ENCODE results near the gene OPCML. TPM values are rescaled to one million over a fixed set of nuclear protein-coding genes. Genes with fewer than 3 reads are reported as not detected.

OPCML gene
- total RNA-seq, 1 experiment from 2014 or later, result 0.94 TPM

GRCh38 chr11:133559382-133559781 lies 27.1 kb upstream of the OPCML start:
- Histone ChIP-seq H3K79me1 (ENCODE audit: insufficient read depth, low read depth, low read length, poor library complexity, severe bottlenecking) (no peaks in the 10 kb centered on the region), H3K27me3 (ENCODE audit: insufficient read depth, low read length) (no peaks in the 10 kb centered on the region), H4K91ac (ENCODE audit: insufficient read length, low read depth, low read length) (no peak overlapping the region), H3K4ac (ENCODE audit: low read depth, low read length) (no peak overlapping the region), H2BK5ac (ENCODE audit: insufficient read length, low read length) (no peak overlapping the region), H3K9ac (ENCODE audit: extremely low read depth, insufficient read length, low read length) (no peak overlapping the region), H3K9me3 (ENCODE audit: control insufficient read depth, low read depth, low read length) (no peaks in the 10 kb centered on the region), H2BK20ac (ENCODE audit: low read depth, low read length, poor library complexity, severe bottlenecking) (no peak overlapping the region), H3K79me2 (ENCODE audit: insufficient read depth, low read length) (no peaks in the 10 kb centered on the region), H3K14ac (ENCODE audit: insufficient read depth, low read length) (no peak overlapping the region), H3K27ac (ENCODE audit: insufficient read length, low read depth, low read length) (no peak overlapping the region), H2BK12ac (ENCODE audit: insufficient read length, low read depth, low read length) (no peak overlapping the region), H4K8ac (replicated peaks; ENCODE audit: insufficient read length, low read depth, low read length) (no peak overlapping the region), H2AK5ac (ENCODE audit: insufficient read length, low read length) (no peak overlapping the region), H3K4me2 (ENCODE audit: insufficient read depth, insufficient read length, low read length) (no peak overlapping the region), H2AFZ (ENCODE audit: low read length) (no peak overlapping the region), H3K23me2 (ENCODE audit: insufficient read length, low read depth, low read length, poor library complexity, severe bottlenecking) (no peaks in the 10 kb centered on the region), H3K56ac (ENCODE audit: insufficient read length, low read depth, low read length) (no peak overlapping the region), H4K20me1 (ENCODE audit: control insufficient read depth, insufficient read depth, insufficient read length) (no peaks in the 10 kb centered on the region), H3K18ac (ENCODE audit: insufficient read length, low read depth, low read length) (no peak overlapping the region), H3K23ac (ENCODE audit: insufficient read length, low read depth, low read length) (no peak overlapping the region), H3T11ph (ENCODE audit: low read length) (no peak overlapping the region), H4K5ac (ENCODE audit: insufficient read length, low read depth, low read length) (no peak overlapping the region), H2BK15ac (ENCODE audit: low read depth, low read length) (no peak overlapping the region), H3K4me1 (ENCODE audit: insufficient read depth, low read length) (peaks cover 2% of the 10 kb centered on the region; the same call in 1 of the 2 replicates), H2BK120ac (ENCODE audit: low read depth, low read length, poor library complexity, severe bottlenecking) (no peak overlapping the region)
- Mint-ChIP-seq H3K9me3 (no peaks in the 10 kb centered on the region), H3K4me3 (no peak overlapping the region), H3K4me1 (peaks cover 0 to 11% of the 10 kb centered on the region in 2 experiments; a peak in 2 of 4 replicates), H3K27me3 (ENCODE audit: low read depth) (no peaks in the 10 kb centered on the region; the same call in 1 of the 2 replicates), H3K36me3 (ENCODE audit: insufficient read depth in 1 of 3, low read depth in 3 of 3) (no peaks in the 10 kb centered on the region), H3K27ac (no peak overlapping the region)
- DNase-seq, result no peak
- no peak for TF ChIP-seq CTCF (conservative IDR thresholded peaks at IDR 0.05)
- no CpG with 5 or more reads among the region's 6 CpGs for WGBS (ENCODE audit: extremely low coverage, insufficient read length, low lambda C conversion rate)

Data from H9 (cell line).